Peyer's patch (tissue), 4 donors: ENCODE measurements around the gene CHMP4B. TPM values are rescaled to one million over a fixed set of nuclear protein-coding genes. Genes with fewer than 3 reads are reported as not detected.

Experiments
- DNase-seq, 3 donors: peaks; one replicate each; pipeline ENCODE4 v3.0.0-alpha.2; 2017 to 2019
- H3K27ac ChIP-seq, 4 donors: fragments of 200-600 bp; sonication (generic); one replicate each; pipeline ENCODE4 v1.5.1; 2016 to 2019
- H3K27me3 ChIP-seq, 2 donors: fragments of 200-600 bp; sonication (generic); one replicate each; pipeline ENCODE4 v1.5.1; 2019
- H3K36me3 ChIP-seq, 3 donors: fragments of 200-600 bp; sonication (generic); one replicate each; pipeline ENCODE4 v1.5.1; 2016 to 2019
- H3K4me1 ChIP-seq, 4 donors: fragments of 200-600 bp; sonication (generic); one replicate each; pipeline ENCODE4 v1.5.1; 2016 to 2019
- H3K4me3 ChIP-seq, 4 donors: fragments of 200-600 bp; sonication (generic); 1 replicate in 3 of 4; 2 replicates in 1 of 4; pipeline ENCODE4 v1.5.1; 2016 to 2019; ENCODE audit warnings: mild to moderate bottlenecking in 1 of 4
- H3K9me3 ChIP-seq, 4 donors: fragments of 200-600 bp; sonication (generic); one replicate each; pipeline ENCODE4 v1.5.1; 2016 to 2019; ENCODE audit warnings: mild to moderate bottlenecking in 1 of 4
- CTCF ChIP-seq, 6 experiments: fragments of 450-650 bp in 4 of 6; fragments of 200-600 bp in 2 of 6; sonication (generic) in 1 of 6; IDR thresholded peaks; one replicate each; pipeline ENCODE4 v1.5.1; 2017 to 2019; ENCODE audit warnings: antibody characterized with exemption in 6 of 6, mild to moderate bottlenecking in 3 of 6, moderate library complexity in 1 of 6
- POLR2A ChIP-seq, 2 donors: fragments of 450-650 bp; IDR thresholded peaks; one replicate each; pipeline ENCODE4 v1.5.1; 2017; ENCODE audit warnings: antibody characterized with exemption in 2 of 2, mild to moderate bottlenecking in 2 of 2, moderate library complexity in 2 of 2
- total RNA-seq, 4 donors: library from RNA; depleted of rRNA; stranded (reverse); fragments of >200 nt; gene quantifications; one replicate each; pipeline ENCODE4 v1.1.0, GENCODE V29; 2016

CHMP4B gene
- total RNA-seq, 4 donors from 2014 or later, result 80.0 to 137 (median 111) TPM

GRCh38 chr20:33840160-33840559, 29.0 kb downstream of the CHMP4B start:
- H3K27me3 ChIP-seq, result no peaks in the 10 kb centered on the region
- H3K36me3 ChIP-seq, result no peaks in the 10 kb centered on the region
- DNase-seq, result no peak
- H3K4me1 ChIP-seq, result peaks cover 0 to 93% (median 25%) of the 10 kb centered on the region in 4 donors
- H3K9me3 ChIP-seq, result no peaks in the 10 kb centered on the region
- TF ChIP-seq CTCF (IDR thresholded peaks at IDR 0.05) (no peak), POLR2A (IDR thresholded peaks at IDR 0.05) (no peak)
- H3K4me3 ChIP-seq, result no peak overlapping the region
- peak overlapping the region in 1 of 4 donors; percentile 82 for H3K27ac ChIP-seq

- TF ChIP-seq POLR2A (IDR thresholded peaks at IDR 0.05), result no peak
- TF ChIP-seq CTCF (IDR thresholded peaks at IDR 0.05), result no peak
- H3K4me3 ChIP-seq, result no peak overlapping the region
- H3K4me1 ChIP-seq, result peaks cover 0 to 87% (median 25%) of the 10 kb centered on the region in 4 donors
- no peaks in the 10 kb centered on the region for H3K27me3 ChIP-seq
- no peaks in the 10 kb centered on the region for H3K36me3 ChIP-seq
- no peaks in the 10 kb centered on the region for H3K9me3 ChIP-seq
- no peak for DNase-seq
- H3K27ac ChIP-seq, result no peak overlapping the region
These were observed 29.7 kb downstream of the CHMP4B start for GRCh38 chr20:33840759-33841435.

- no peak overlapping the region for H3K27ac ChIP-seq
- peaks cover 0 to 87% (median 25%) of the 10 kb centered on the region in 4 donors for H3K4me1 ChIP-seq
- H3K36me3 ChIP-seq, result no peaks in the 10 kb centered on the region
- no peaks in the 10 kb centered on the region for H3K27me3 ChIP-seq
- DNase-seq, result no peak
- no peak overlapping the region for H3K4me3 ChIP-seq
- no peak for TF ChIP-seq POLR2A (IDR thresholded peaks at IDR 0.05)
- no peak for TF ChIP-seq CTCF (IDR thresholded peaks at IDR 0.05)
- H3K9me3 ChIP-seq, result no peaks in the 10 kb centered on the region
These were observed 30.3 kb downstream of the CHMP4B start for GRCh38 chr20:33841436-33841799.

- no peaks in the 10 kb centered on the region for H3K27me3 ChIP-seq
- H3K27ac ChIP-seq, result no peak overlapping the region
- no peak for DNase-seq
- no peak for TF ChIP-seq POLR2A (IDR thresholded peaks at IDR 0.05)
- TF ChIP-seq CTCF (IDR thresholded peaks at IDR 0.05), result no peak
- H3K36me3 ChIP-seq, result no peaks in the 10 kb centered on the region
- H3K9me3 ChIP-seq, result no peaks in the 10 kb centered on the region
- H3K4me1 ChIP-seq, result peaks cover 0 to 80% (median 25%) of the 10 kb centered on the region in 4 donors
- H3K4me3 ChIP-seq, result no peak overlapping the region
These were observed 31.2 kb downstream of the CHMP4B start for GRCh38 chr20:33842346-33842745.

- Histone ChIP-seq H3K27ac (no peak overlapping the region), H3K4me1 (peaks cover 0 to 73% (median 19%) of the 10 kb centered on the region in 4 donors), H3K36me3 (no peaks in the 10 kb centered on the region), H3K9me3 (no peaks in the 10 kb centered on the region), H3K27me3 (no peaks in the 10 kb centered on the region), H3K4me3 (no peak overlapping the region)
- no peak for DNase-seq
- no peak for TF ChIP-seq CTCF (IDR thresholded peaks at IDR 0.05)
- TF ChIP-seq POLR2A (IDR thresholded peaks at IDR 0.05), result no peak
These were observed 31.9 kb downstream of the CHMP4B start for GRCh38 chr20:33843050-33843449.
